WERI-Rb-1 (cell line): ENCODE data around the gene RND3.

Source experiments
- DNase-seq: peaks from one replicate; pipeline ENCODE4 v3.0.0-alpha.2; 2020
- H3K27ac ChIP-seq: fragments of 250-450 bp; sonication (Bioruptor Pico); 2 replicates; pipeline ENCODE4 v1.5.1; 2020; ENCODE audit warnings: mild to moderate bottlenecking, moderate library complexity
- H3K27me3 ChIP-seq: fragments of 250-450 bp; sonication (Bioruptor Pico); 2 replicates; pipeline ENCODE4 v1.5.1; 2021; ENCODE audit warnings: mild to moderate bottlenecking, low read depth, moderate library complexity; ENCODE audit not compliant: insufficient read depth, severe bottlenecking
- H3K36me3 ChIP-seq: fragments of 250-450 bp; sonication (Bioruptor Pico); 2 replicates; pipeline ENCODE4 v1.5.1; 2020; ENCODE audit warnings: mild to moderate bottlenecking, moderate library complexity
- H3K4me3 ChIP-seq: 2 replicates; pipeline ENCODE4 v1.5.1; 2011; ENCODE audit warnings: low read depth, mild to moderate bottlenecking, control low read depth, low read length
- H3K9me3 ChIP-seq: fragments of 250-450 bp; sonication (Bioruptor Pico); 2 replicates; pipeline ENCODE4 v1.5.1; 2021; ENCODE audit warnings: mild to moderate bottlenecking, moderate library complexity; ENCODE audit not compliant: severe bottlenecking
- CTCF ChIP-seq: IDR thresholded peaks from 2 replicates; pipeline ENCODE4 v1.5.1; 2011; ENCODE audit warnings: low read depth, mild to moderate bottlenecking, control low read depth, inconsistent platforms, low read length

The RND3 gene

GRCh38 chr2:150468350-150468960 is 19.0 kb downstream of the RND3 start:
- H3K36me3 ChIP-seq: no peaks in the 10 kb centered on the region
- H3K27me3 ChIP-seq: no peaks in the 10 kb centered on the region
- no peak for DNase-seq
- H3K4me3 ChIP-seq: no peak overlapping the region
- no peaks in the 10 kb centered on the region for H3K9me3 ChIP-seq
- H3K27ac ChIP-seq: no peak overlapping the region
- no peak for TF ChIP-seq CTCF

- H3K27ac ChIP-seq: no peak overlapping the region
- no peak for TF ChIP-seq CTCF
- no peaks in the 10 kb centered on the region for H3K36me3 ChIP-seq
- no peak for DNase-seq
- H3K27me3 ChIP-seq: no peaks in the 10 kb centered on the region
- no peak overlapping the region for H3K4me3 ChIP-seq
- H3K9me3 ChIP-seq: no peaks in the 10 kb centered on the region
Measured at GRCh38 chr2:150467621-150467963, 19.9 kb downstream of the RND3 start.

- TF ChIP-seq CTCF: no peak
- no peak overlapping the region for H3K27ac ChIP-seq
- no peak for DNase-seq
Measured at GRCh38 chr2:150466741-150467620, 20.5 kb downstream of the RND3 start.

DNA sequence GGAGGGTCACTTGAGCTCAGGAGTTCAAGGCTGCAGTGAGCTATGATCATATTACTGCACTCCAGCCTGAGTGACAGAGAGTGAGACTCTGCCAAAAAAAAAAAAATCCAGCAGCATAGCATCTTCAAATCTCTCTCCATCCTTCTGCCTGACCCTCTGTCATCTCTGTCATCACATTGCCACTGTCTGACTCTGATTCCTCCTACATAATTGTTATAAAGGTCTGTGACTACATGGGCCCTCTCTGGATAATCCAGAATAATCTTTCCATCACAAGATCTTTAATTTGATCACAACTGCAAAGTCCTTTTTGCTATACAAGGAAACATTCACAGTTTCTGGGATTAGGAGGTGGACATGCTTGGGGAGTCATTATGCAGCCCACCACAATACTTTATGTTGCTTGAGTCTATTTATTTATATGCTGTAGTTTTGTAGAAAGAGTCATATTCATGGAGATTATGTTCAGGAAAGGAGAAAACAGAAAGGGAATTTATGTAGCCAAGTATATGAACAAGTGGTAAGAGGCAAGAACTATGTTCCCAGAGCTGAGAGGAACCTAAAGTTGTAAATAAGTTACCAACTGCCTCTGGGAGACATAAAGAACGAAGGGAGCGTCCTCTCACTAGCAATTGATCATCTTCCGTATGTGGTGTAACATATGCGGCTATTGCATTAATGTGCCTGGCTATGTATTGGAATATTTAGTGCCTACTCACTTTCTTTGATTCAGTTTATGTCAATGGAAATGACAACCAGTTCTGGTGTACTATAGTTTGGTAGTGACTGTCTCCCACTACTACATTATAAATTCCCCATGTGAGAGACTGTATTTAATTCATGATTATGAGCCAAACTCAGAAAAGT is 21.5 kb downstream of the RND3 start:
- H3K4me3 ChIP-seq: no peak overlapping the region
- H3K36me3 ChIP-seq: no peaks in the 10 kb centered on the region
- DNase-seq: no peak
- no peak overlapping the region for H3K27ac ChIP-seq
- H3K27me3 ChIP-seq: no peaks in the 10 kb centered on the region
- H3K9me3 ChIP-seq: no peaks in the 10 kb centered on the region
- TF ChIP-seq CTCF: no peak

More at GRCh38 chr2:150466741-150467620, 20.5 kb downstream of the RND3 start:
- Histone ChIP-seq H3K4me3 (no peak overlapping the region), H3K27me3 (no peaks in the 10 kb centered on the region), H3K36me3 (no peaks in the 10 kb centered on the region), H3K9me3 (no peaks in the 10 kb centered on the region)

- no peak overlapping the region for H3K4me3 ChIP-seq
- H3K27me3 ChIP-seq: no peaks in the 10 kb centered on the region
- TF ChIP-seq CTCF: no peak
- no peaks in the 10 kb centered on the region for H3K36me3 ChIP-seq
- H3K9me3 ChIP-seq: no peaks in the 10 kb centered on the region
- H3K27ac ChIP-seq: no peak overlapping the region
- no peak for DNase-seq
Measured at GRCh38 chr2:150464986-150465385, 22.5 kb downstream of the RND3 start.
